Body of pancreas (tissue), 4 donors: ENCODE data around the gene PVALB.

Experiments
- CTCF ChIP-seq, 7 experiments: fragments of 450-650 bp in 4 of 7; fragments of 200-600 bp in 3 of 7; sonication (generic) in 3 of 7; IDR thresholded peaks; one replicate each; pipeline ENCODE4 v1.5.1; 2016 to 2019; ENCODE audit warnings: antibody characterized with exemption in 7 of 7
- POLR2A ChIP-seq, 3 donors: fragments of 450-650 bp; IDR thresholded peaks; one replicate each; pipeline ENCODE4 v1.6.1; 2016; ENCODE audit warnings: antibody characterized with exemption in 3 of 3, mild to moderate bottlenecking in 2 of 3

- TF ChIP-seq CTCF (IDR thresholded peaks at IDR 0.05), result no peak
- no peak for TF ChIP-seq POLR2A (IDR thresholded peaks at IDR 0.05)
Observed at GRCh38 chr22:36830601-36831000, 13.8 kb upstream of the PVALB start.
